Measurements from ENCODE around the gene BAIAP3. TPM values are rescaled to one million over a fixed set of nuclear protein-coding genes. Genes with fewer than 3 reads are reported as not detected.

The BAIAP3 gene
- total and polyA plus RNA-seq, 2 of the 8 experiments (the other 6 are each of a cell fraction or from before 2014, with no cell fraction given) = 2.9 to 6.8 TPM

DNA sequence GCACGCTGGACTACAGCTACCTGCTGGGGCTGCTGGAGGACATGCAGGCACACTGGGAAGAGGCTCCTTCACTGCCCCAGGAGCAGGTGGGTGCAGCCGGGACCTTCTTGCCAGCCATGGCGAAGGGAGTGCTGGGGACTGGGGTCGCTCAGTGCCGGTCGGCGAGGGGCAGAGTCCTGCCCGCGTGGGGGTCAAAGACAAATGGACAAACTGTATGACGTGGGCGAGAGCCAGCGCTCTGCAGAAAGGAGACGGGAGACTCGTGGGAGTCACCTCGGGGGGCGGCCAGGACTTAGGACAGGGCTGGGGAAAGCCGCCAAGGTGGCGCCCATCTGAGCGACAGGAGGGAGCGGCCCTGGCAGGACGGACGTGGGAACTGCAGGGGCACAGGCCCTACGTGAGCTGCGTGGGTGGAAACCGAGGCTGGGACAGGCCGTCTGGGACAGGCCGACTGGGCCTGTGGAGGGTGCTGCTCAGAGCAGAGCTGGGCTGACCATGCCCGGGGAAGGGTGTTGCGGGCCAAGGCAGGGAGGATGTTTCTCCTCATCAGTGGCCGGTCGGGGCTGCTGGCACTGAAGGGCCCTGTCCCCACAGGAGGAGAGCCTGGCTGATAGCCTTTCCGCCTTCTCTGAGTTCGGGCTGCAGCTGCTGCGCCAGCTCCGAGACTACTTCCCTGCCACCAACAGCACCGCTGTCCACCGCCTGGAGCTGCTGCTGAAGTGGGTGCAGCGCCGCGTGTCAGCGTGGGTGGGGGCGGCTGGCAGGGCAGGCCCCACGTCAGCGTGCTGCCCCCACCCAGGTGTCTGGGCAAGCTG lies 10.2 kb downstream of the BAIAP3 start:
- Histone ChIP-seq H2BK20ac (ENCODE audit: low read length) (no peak overlapping the region), H3K9ac (replicated peaks in 1 of 4; ENCODE audit: extremely low read depth in 1 of 4, low read depth in 3 of 4, low read length in 3 of 4) (no peak overlapping the region), H3K79me1 (ENCODE audit: low read depth, low read length) (no peaks in the 10 kb centered on the region), H4K8ac (ENCODE audit: extremely low read depth, insufficient read depth, low read length) (no peak overlapping the region), H3K4me3 (ENCODE audit: extremely low read depth in 1 of 4, insufficient read depth in 2 of 4, low read depth in 3 of 4, low read length in 4 of 4) (peak overlapping the region; percentile 32 to 59 (median 41); a peak in 6 of 8 replicates), H2BK15ac (ENCODE audit: low read length) (no peak overlapping the region), H2BK12ac (ENCODE audit: low read depth, low read length) (no peak overlapping the region), H3K4me1 (replicated peaks in 1 of 4; ENCODE audit: control insufficient read depth in 3 of 4, insufficient read depth in 4 of 4, low read length in 3 of 4) (peaks cover 0 to 12% (median 3%) of the 10 kb centered on the region in 4 experiments; a peak in 4 of 7 replicates), H2AFZ (ENCODE audit: low read length) (no peak overlapping the region), H3K14ac (ENCODE audit: insufficient read length) (no peak overlapping the region), H3K27me3 (replicated peaks in 1 of 4; ENCODE audit: control insufficient read depth in 3 of 4, extremely low read depth in 1 of 4, insufficient read depth in 3 of 4, low read length in 3 of 4) (peaks cover 0 to 7% (median 0%) of the 10 kb centered on the region in 4 experiments; a peak in 3 of 7 replicates), H3K4me2 (ENCODE audit: insufficient read depth in 1 of 2, low read depth in 2 of 2, low read length in 2 of 2) (peak overlapping the region; percentile 65 to 86), H4K91ac (replicated peaks; ENCODE audit: insufficient read length, low read length) (no peak overlapping the region), H3K9me3 (ENCODE audit: insufficient read depth in 2 of 2, low read depth in 1 of 2, low read length in 1 of 2) (no peaks in the 10 kb centered on the region), H2BK120ac (replicated peaks; ENCODE audit: low read depth, low read length) (no peak overlapping the region), H3K23ac (ENCODE audit: insufficient read length) (no peak overlapping the region), H3K23me2 (ENCODE audit: low read depth, low read length) (peaks cover 4% of the 10 kb centered on the region; the same call in 1 of the 2 replicates), H3K4ac (replicated peaks; ENCODE audit: insufficient read length, low read depth, low read length) (no peak overlapping the region), H4K5ac (ENCODE audit: insufficient read length, low read depth, low read length) (no peak overlapping the region), H2AK5ac (ENCODE audit: low read depth, low read length) (no peak overlapping the region), H3K27ac (ENCODE audit: low read depth, low read length) (no peak overlapping the region), H3K36me3 (ENCODE audit: control insufficient read depth in 2 of 4, insufficient read depth in 4 of 4, low read length in 3 of 4) (peaks cover 0 to 9% (median 0%) of the 10 kb centered on the region in 4 experiments; a peak in 2 of 8 replicates), H4K20me1 (replicated peaks in 1 of 2; ENCODE audit: control insufficient read depth in 1 of 2, insufficient read depth in 2 of 2, low read length in 2 of 2) (peaks cover 0 to 12% of the 10 kb centered on the region in 2 experiments), H3K18ac (ENCODE audit: extremely low read depth, low read length) (no peak overlapping the region), H3K56ac (replicated peaks; ENCODE audit: insufficient read length, low read depth, low read length) (no peak overlapping the region), H3K79me2 (ENCODE audit: control insufficient read depth in 1 of 2, insufficient read depth in 2 of 2, low read length in 2 of 2) (no peaks in the 10 kb centered on the region), H2BK5ac (ENCODE audit: low read depth, low read length) (no peak overlapping the region)
- no peak for FAIRE-seq
- DNase-seq (ENCODE audit: low read depth in 1 of 2, low spot score in 2 of 2) = no peak
- ChIA-PET POLR2A (ENCODE audit: partially characterized antibody) (interaction anchor here (1.4 to 2.1 kb wide), 3 partner anchors 12 to 34 kb away, joined by 5 to 7 read pairs (median 7); no protein-coding TSS in a partner anchor), CTCF (ENCODE audit: partially characterized antibody) (interaction anchor here (0.5 to 11.1 kb wide), 7 partner anchors 12 to 43 kb away, joined by 3 to 52 read pairs (median 5); partner anchors contain the start of gene BAIAP3)
- TF ChIP-seq HDAC2 (IDR thresholded peaks at IDR 0.05; ENCODE audit: borderline replicate concordance in 1 of 2, low read depth in 2 of 2, low read length in 2 of 2) = no peak
- TF ChIP-seq, protein P1, sequence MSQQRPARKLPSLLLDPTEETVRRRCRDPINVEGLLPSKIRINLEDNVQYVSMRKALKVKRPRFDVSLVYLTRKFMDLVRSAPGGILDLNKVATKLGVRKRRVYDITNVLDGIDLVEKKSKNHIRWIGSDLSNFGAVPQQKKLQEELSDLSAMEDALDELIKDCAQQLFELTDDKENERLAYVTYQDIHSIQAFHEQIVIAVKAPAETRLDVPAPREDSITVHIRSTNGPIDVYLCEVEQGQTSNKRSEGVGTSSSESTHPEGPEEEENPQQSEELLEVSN (IDR thresholded peaks at IDR 0.05) = no peak
- TF ChIP-seq JUND (IDR thresholded peaks at IDR 0.05; ENCODE audit: low read length) = no peak
- TF ChIP-seq SRF (IDR thresholded peaks at IDR 0.05; ENCODE audit: low read depth, low read length) = no peak
- 49% methylated on average over 36 of the region's 44 CpGs; no CpG with 5 or more reads in 1 of the 2 experiments for WGBS, 2 experiments (ENCODE audit: extremely low coverage in 1 of 2, insufficient coverage in 1 of 2, insufficient read length in 1 of 2, insufficient replicate concordance in 2 of 2, low coverage in 1 of 2, low lambda C conversion rate in 2 of 2, missing lambda C conversion rate in 1 of 2)
